SK-N-SH (cell line): ENCODE measurements around the gene TBK1. TPM values are rescaled to one million over a fixed set of nuclear protein-coding genes. Genes with fewer than 3 reads are reported as not detected.

Experiments
- CTCF ChIA-PET: fragments of 300-600, 350-600 bp; formaldehyde crosslinking; extraction: SDS; loops from one replicate; lab custom pipeline; 2021; lab: Yijun Ruan, JAX
- POLR2A ChIA-PET: fragments of 350-600 bp; sonication (Branson Sonifier 250); formaldehyde crosslinking; extraction: SDS; loops from one replicate; lab custom pipeline; 2020; ENCODE audit warnings: antibody characterized with exemption, inconsistent platforms; lab: Yijun Ruan, JAX
- DNase-seq: peaks from one replicate; pipeline ENCODE4 v3.0.0; 2012
- H2AFZ ChIP-seq: fragments of 200-600 bp; sonication (generic); 2 replicates; pipeline ENCODE4 v1.8.1; 2016; ENCODE audit warnings: antibody characterized with exemption, mild to moderate bottlenecking, low read depth
- H3F3A ChIP-seq: fragments of 200-600 bp; sonication (generic); replicated peaks from 2 replicates; pipeline ENCODE3; 2016; ENCODE audit warnings: antibody characterized with exemption, mild to moderate bottlenecking; ENCODE audit not compliant: insufficient read depth
- H3K27ac ChIP-seq, 2 experiments: fragments of 200-500 bp in 1 of 2; fragments of 200-600 bp in 1 of 2; sonication (Bioruptor generic) in 1 of 2; sonication (generic), shearing (Covaris generic) in 1 of 2; 2 replicates each; pipeline versions ENCODE4 v1.5.1 to v1.6.1; 2014 to 2016; ENCODE audit warnings: low read depth in 2 of 2, inconsistent platforms in 1 of 2, low read length in 1 of 2, mild to moderate bottlenecking in 1 of 2, mixed read lengths in 1 of 2
- H3K27me3 ChIP-seq: fragments of 200-600 bp; sonication (generic), shearing (Covaris generic); 2 replicates; pipeline ENCODE4 v1.6.1; 2016; ENCODE audit warnings: mixed run types; ENCODE audit not compliant: insufficient read depth
- H3K36me3 ChIP-seq, 2 experiments: fragments of 200-500 bp in 1 of 2; fragments of 200-600 bp in 1 of 2; sonication (Bioruptor generic) in 1 of 2; sonication (generic) in 1 of 2; replicated peaks in 1 of 2; 2 replicates each; pipeline versions ENCODE3 to v1.5.1; 2014 to 2016; ENCODE audit warnings: low read length in 1 of 2, mild to moderate bottlenecking in 1 of 2; ENCODE audit not compliant: insufficient read depth in 2 of 2, control insufficient read depth in 1 of 2
- H3K4me1 ChIP-seq, 2 experiments: fragments of 200-500 bp in 1 of 2; fragments of 200-600 bp in 1 of 2; sonication (Bioruptor generic) in 1 of 2; sonication (generic), shearing (Covaris generic) in 1 of 2; 2 replicates each; pipeline versions ENCODE4 v1.5.1 to v1.6.1; 2014 to 2016; ENCODE audit warnings: low read depth in 1 of 2, low read length in 1 of 2, mixed run types in 1 of 2; ENCODE audit not compliant: insufficient read depth in 2 of 2, control insufficient read depth in 1 of 2
- H3K4me2 ChIP-seq: fragments of 200-600 bp; sonication (generic), shearing (Covaris generic); 2 replicates; pipeline ENCODE4 v1.6.1; 2017; ENCODE audit warnings: mixed run types
- H3K4me3 ChIP-seq, 2 experiments: fragments of 200-500 bp in 1 of 2; fragments of 200-600 bp in 1 of 2; sonication (Bioruptor generic) in 1 of 2; sonication (generic), shearing (Covaris generic) in 1 of 2; 2 replicates each; pipeline versions ENCODE4 v1.5.1 to v1.8.1; 2014 to 2016; ENCODE audit warnings: low read depth in 2 of 2, inconsistent platforms in 1 of 2, low read length in 1 of 2, mild to moderate bottlenecking in 1 of 2, mixed read lengths in 1 of 2, moderate library complexity in 1 of 2
- H3K79me2 ChIP-seq: fragments of 200-600 bp; sonication (generic); 2 replicates; pipeline ENCODE4 v1.8.1; 2017; ENCODE audit warnings: mild to moderate bottlenecking; ENCODE audit not compliant: insufficient read depth
- H3K9ac ChIP-seq: fragments of 200-600 bp; sonication (generic); 2 replicates; pipeline ENCODE4 v1.6.1; 2017; ENCODE audit warnings: mixed run types
- H3K9me2 ChIP-seq: fragments of 200-600 bp; sonication (generic); 2 replicates; pipeline ENCODE4 v1.6.1; 2017; ENCODE audit warnings: mixed run types
- H3K9me3 ChIP-seq: fragments of 200-600 bp; sonication (generic); 2 replicates; pipeline ENCODE4 v1.6.1; 2017; ENCODE audit warnings: mixed run types, mild to moderate bottlenecking, moderate library complexity
- H4K20me1 ChIP-seq: fragments of 200-600 bp; sonication (generic); 2 replicates; pipeline ENCODE4 v1.6.1; 2017; ENCODE audit warnings: mild to moderate bottlenecking, mixed run types; ENCODE audit not compliant: insufficient read depth
- FOSL2 ChIP-seq: IDR thresholded peaks from 2 replicates; pipeline ENCODE4 v1.4.0; 2012; ENCODE audit warnings: low read depth, mild to moderate bottlenecking, moderate library complexity, borderline replicate concordance
- FOXJ3 ChIP-seq: sonication (generic); formaldehyde crosslinking; IDR thresholded peaks from 2 replicates; pipeline ENCODE4 v1.5.1; 2020; ENCODE audit warnings: mild to moderate bottlenecking, missing genetic modification reagents
- FOXM1 ChIP-seq: IDR thresholded peaks from 2 replicates; pipeline ENCODE4 v1.4.0; 2012; ENCODE audit warnings: low read depth, mild to moderate bottlenecking
- JUND ChIP-seq: IDR thresholded peaks from 2 replicates; pipeline ENCODE4 v1.4.0; 2012
- NRF1 ChIP-seq: IDR thresholded peaks from 2 replicates; pipeline ENCODE4 v1.6.1; 2012; ENCODE audit warnings: low read depth, mild to moderate bottlenecking, low read length
- POLR2AphosphoS5 ChIP-seq: IDR thresholded peaks from 2 replicates; pipeline ENCODE4 v1.6.1; 2012; ENCODE audit warnings: low read depth, low read length
- WGBS: methylation state at CpG from one replicate; pipeline ENCODE4 v1.1.6; 2017; ENCODE audit warnings: low lambda C conversion rate; 5-methylcytosine and 5-hydroxymethylcytosine counted together
- polyA plus RNA-seq, 3 experiments: library from polyadenylated mRNA; depleted of rRNA; stranded (reverse); fragments of >200 nt; gene quantifications; 2 replicates each; pipeline ENCODE4 v1.2.3, GENCODE V29; 2012
- TF ChIP-seq, protein P1 (sequence below): fragments of 150-350 bp; IDR thresholded peaks from 2 replicates; pipeline ENCODE4 v1.6.1; 2017; ENCODE audit warnings: antibody characterized with exemption, low read length, low read depth, borderline replicate concordance
- TF ChIP-seq, protein P2 (sequence below): IDR thresholded peaks from 2 replicates; pipeline ENCODE4 v1.4.0; 2012; ENCODE audit warnings: low read depth
- TF ChIP-seq, protein P3 (sequence below): IDR thresholded peaks from 2 replicates; pipeline ENCODE4 v1.4.0; 2012; ENCODE audit warnings: low read depth, borderline replicate concordance

The TBK1 gene
- polyA plus RNA-seq, 1 of the 3 experiments (the other 2 are of a cell fraction): 8.2 TPM

DNA sequence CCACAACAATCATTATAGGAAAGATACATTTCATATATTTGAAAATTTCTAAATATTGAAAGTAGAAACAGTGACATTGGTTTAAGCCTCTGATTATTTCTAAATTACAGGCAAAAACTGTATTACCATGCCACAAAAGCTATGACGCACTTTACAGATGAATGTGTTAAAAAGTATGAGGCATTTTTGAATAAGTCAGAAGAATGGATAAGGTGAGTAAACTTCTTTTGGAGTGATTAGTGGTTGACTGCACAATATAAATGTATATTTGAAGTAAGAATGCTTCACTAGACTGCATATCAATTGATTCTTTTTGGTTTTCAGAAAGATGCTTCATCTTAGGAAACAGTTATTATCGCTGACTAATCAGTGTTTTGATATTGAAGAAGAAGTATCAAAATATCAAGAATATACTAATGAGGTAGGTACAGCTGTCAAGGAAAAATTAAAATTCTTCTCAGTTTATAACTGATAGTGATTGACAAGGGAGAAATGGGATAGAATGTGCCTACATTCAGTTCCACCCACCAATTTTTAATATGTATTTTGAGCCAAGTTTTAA lies 45.0 kb downstream of the TBK1 start (continued):
- TF ChIP-seq, protein P1, sequence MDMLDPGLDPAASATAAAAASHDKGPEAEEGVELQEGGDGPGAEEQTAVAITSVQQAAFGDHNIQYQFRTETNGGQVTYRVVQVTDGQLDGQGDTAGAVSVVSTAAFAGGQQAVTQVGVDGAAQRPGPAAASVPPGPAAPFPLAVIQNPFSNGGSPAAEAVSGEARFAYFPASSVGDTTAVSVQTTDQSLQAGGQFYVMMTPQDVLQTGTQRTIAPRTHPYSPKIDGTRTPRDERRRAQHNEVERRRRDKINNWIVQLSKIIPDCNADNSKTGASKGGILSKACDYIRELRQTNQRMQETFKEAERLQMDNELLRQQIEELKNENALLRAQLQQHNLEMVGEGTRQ: no peak
- TF ChIP-seq NRF1 (no peak), POLR2AphosphoS5 (no peak)
- TF ChIP-seq, protein P2, sequence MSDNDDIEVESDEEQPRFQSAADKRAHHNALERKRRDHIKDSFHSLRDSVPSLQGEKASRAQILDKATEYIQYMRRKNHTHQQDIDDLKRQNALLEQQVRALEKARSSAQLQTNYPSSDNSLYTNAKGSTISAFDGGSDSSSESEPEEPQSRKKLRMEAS: no peak
- TF ChIP-seq, all 33 proteins: peak for 0

DNA sequence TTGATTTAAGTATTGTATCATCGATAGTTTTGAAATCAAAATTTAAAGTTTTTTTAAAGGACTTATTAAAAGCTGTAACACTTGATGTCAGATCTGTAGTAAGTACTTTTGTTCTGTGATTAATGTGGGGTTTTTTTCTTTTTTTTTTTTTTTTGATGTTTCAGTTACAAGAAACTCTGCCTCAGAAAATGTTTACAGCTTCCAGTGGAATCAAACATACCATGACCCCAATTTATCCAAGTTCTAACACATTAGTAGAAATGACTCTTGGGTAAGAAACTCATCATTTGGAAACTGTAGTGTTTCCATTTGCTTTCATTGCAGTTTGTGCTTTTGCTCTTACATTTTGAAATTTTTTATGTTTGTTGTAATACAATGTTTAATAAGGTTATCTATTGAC lies 45.6 kb downstream of the TBK1 start:
- no peaks in the 10 kb centered on the region for H4K20me1 ChIP-seq
- H3K4me1 ChIP-seq: peaks cover 0 to 7% of the 10 kb centered on the region in 2 experiments; a peak in 2 of 4 replicates
- no peak overlapping the region for H3K4me2 ChIP-seq
- H3K36me3 ChIP-seq: peaks cover 67 to 97% of the 10 kb centered on the region in 2 experiments
- no peaks in the 10 kb centered on the region for H3K9me2 ChIP-seq
- peaks cover 27% of the 10 kb centered on the region for H3F3A ChIP-seq
- CTCF ChIA-PET: interaction anchor here (1.0 kb wide), 1 partner anchor 52 kb away, joined by 3 read pairs; no protein-coding TSS in a partner anchor
- H3K4me3 ChIP-seq: no peak overlapping the region
- no peaks in the 10 kb centered on the region for H3K9me3 ChIP-seq
- no peaks in the 10 kb centered on the region for H3K27me3 ChIP-seq
- H3K27ac ChIP-seq: no peak overlapping the region
- no peak for DNase-seq
- TF ChIP-seq FOSL2 (no peak), FOXM1 (no peak), JUND (no peak)
- TF ChIP-seq, protein P2: no peak
- no peaks in the 10 kb centered on the region for H3K79me2 ChIP-seq
- H3K9ac ChIP-seq: no peak overlapping the region
- POLR2A ChIA-PET: no interaction called here
- 96% methylated on average over 1 of the region's 1 CpG for WGBS
- H2AFZ ChIP-seq: no peak overlapping the region

DNA sequence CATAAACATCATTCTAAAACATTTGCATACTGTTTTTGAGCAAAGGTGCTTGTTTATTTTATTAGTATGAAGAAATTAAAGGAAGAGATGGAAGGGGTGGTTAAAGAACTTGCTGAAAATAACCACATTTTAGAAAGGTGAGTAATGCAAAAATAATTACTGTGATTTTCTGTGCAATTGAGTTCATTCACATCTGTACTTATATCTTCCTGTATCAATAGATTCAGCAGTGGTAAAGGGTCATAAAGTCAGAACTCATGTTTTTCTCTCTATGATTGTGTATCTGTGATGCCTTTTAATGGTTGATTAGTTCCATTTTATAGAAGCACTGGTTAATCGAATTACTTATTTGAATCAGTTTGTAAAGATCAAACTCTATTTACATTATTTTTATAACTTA lies 46.0 kb downstream of the TBK1 start:
- H3K27ac ChIP-seq: no peak overlapping the region
- H3K4me1 ChIP-seq: peaks cover 0 to 7% of the 10 kb centered on the region in 2 experiments; a peak in 2 of 4 replicates
- no peak for TF ChIP-seq FOXJ3 (CRISPR knock-in tag)
- TF ChIP-seq, protein P3, sequence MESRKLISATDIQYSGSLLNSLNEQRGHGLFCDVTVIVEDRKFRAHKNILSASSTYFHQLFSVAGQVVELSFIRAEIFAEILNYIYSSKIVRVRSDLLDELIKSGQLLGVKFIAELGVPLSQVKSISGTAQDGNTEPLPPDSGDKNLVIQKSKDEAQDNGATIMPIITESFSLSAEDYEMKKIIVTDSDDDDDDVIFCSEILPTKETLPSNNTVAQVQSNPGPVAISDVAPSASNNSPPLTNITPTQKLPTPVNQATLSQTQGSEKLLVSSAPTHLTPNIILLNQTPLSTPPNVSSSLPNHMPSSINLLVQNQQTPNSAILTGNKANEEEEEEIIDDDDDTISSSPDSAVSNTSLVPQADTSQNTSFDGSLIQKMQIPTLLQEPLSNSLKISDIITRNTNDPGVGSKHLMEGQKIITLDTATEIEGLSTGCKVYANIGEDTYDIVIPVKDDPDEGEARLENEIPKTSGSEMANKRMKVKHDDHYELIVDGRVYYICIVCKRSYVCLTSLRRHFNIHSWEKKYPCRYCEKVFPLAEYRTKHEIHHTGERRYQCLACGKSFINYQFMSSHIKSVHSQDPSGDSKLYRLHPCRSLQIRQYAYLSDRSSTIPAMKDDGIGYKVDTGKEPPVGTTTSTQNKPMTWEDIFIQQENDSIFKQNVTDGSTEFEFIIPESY: no peak
- no peak for DNase-seq
- H3K9me2 ChIP-seq: no peaks in the 10 kb centered on the region
- no peak overlapping the region for H3K4me2 ChIP-seq
- no peaks in the 10 kb centered on the region for H3K9me3 ChIP-seq
- no peaks in the 10 kb centered on the region for H3K27me3 ChIP-seq
- H3K79me2 ChIP-seq: no peaks in the 10 kb centered on the region
- peaks cover 67 to 97% of the 10 kb centered on the region in 2 experiments for H3K36me3 ChIP-seq
- H2AFZ ChIP-seq: no peak overlapping the region
- H3K4me3 ChIP-seq: no peak overlapping the region
- POLR2A ChIA-PET: no interaction called here
- 60% methylated on average over 1 of the region's 1 CpG for WGBS
- peaks cover 27% of the 10 kb centered on the region for H3F3A ChIP-seq
- no peaks in the 10 kb centered on the region for H4K20me1 ChIP-seq
- CTCF ChIA-PET: interaction anchor here (1.0 kb wide), 1 partner anchor 52 kb away, joined by 3 read pairs; no protein-coding TSS in a partner anchor
- no peak overlapping the region for H3K9ac ChIP-seq
